GM21390 (cell line): ENCODE results near the gene PRKCZ.
"Not testable (repeated sequence)": the region's sequence is repeated elsewhere in the genome, so short reads cannot be mapped to it uniquely, and the experiment has no call there.

ENCODE experiments used
- ATAC-seq: cut with Tn5 transposase; IDR thresholded peaks from one replicate; pipeline ENCODE4 v1.9.1; 2021; ENCODE audit not compliant: unreplicated experiment

Gene PRKCZ

GRCh38 chr1:2081326-2081885, 31.2 kb downstream of the PRKCZ start:
- ATAC-seq = no peak

GRCh38 chr1:2082064-2082463, 31.9 kb downstream of the PRKCZ start:
- no peak for ATAC-seq

GRCh38 chr1:2083666-2084065, 33.5 kb downstream of the PRKCZ start:
- no peak for ATAC-seq

- no peak for ATAC-seq
Measured at GRCh38 chr1:2084306-2084705, 34.1 kb downstream of the PRKCZ start.

GRCh38 chr1:2085080-2085479, 34.9 kb downstream of the PRKCZ start:
- ATAC-seq = no peak

GRCh38 chr1:2086446-2087078, 36.4 kb downstream of the PRKCZ start:
- no peak for ATAC-seq

GRCh38 chr1:2087766-2088165, 37.6 kb downstream of the PRKCZ start:
- ATAC-seq = no peak

GRCh38 chr1:2088458-2088857, 38.2 kb downstream of the PRKCZ start:
- no peak for ATAC-seq

GRCh38 chr1:2089051-2089450, 38.8 kb downstream of the PRKCZ start:
- ATAC-seq = no peak

GRCh38 chr1:2090216-2090890, 40.1 kb downstream of the PRKCZ start:
- no peak for ATAC-seq

- no peak for ATAC-seq
Measured at GRCh38 chr1:2091611-2092604, 41.7 kb downstream of the PRKCZ start.

- no peak for ATAC-seq
Measured at GRCh38 chr1:2093055-2093454, 42.8 kb downstream of the PRKCZ start.

- ATAC-seq = no peak
Measured at GRCh38 chr1:2093636-2094035, 43.4 kb downstream of the PRKCZ start.

- not testable (repeated sequence) for ATAC-seq
Measured at GRCh38 chr1:2094269-2095158, 44.3 kb downstream of the PRKCZ start.

GRCh38 chr1:2095394-2095793, 45.2 kb downstream of the PRKCZ start:
- no peak for ATAC-seq

- no peak for ATAC-seq
Measured at GRCh38 chr1:2095981-2096736, 45.9 kb downstream of the PRKCZ start.

- no peak for ATAC-seq
Measured at GRCh38 chr1:2097386-2098300, 47.4 kb downstream of the PRKCZ start.

- ATAC-seq = no peak
Measured at GRCh38 chr1:2098301-2098698, 48.1 kb downstream of the PRKCZ start.
